ENCODE data around the gene LRRC37A. TPM values are rescaled to one million over a fixed set of nuclear protein-coding genes. Genes with fewer than 3 reads are reported as not detected.
A peak's percentile ranks its signal among the peaks of the same experiment; 100 is the strongest.
"Not testable (repeated sequence)": the region's sequence is repeated elsewhere in the genome, so short reads cannot be mapped to it uniquely, and the experiment has no call there.

Gene LRRC37A
- total RNA-seq, 1 donor from 2014 or later = 2.1 TPM

DNA sequence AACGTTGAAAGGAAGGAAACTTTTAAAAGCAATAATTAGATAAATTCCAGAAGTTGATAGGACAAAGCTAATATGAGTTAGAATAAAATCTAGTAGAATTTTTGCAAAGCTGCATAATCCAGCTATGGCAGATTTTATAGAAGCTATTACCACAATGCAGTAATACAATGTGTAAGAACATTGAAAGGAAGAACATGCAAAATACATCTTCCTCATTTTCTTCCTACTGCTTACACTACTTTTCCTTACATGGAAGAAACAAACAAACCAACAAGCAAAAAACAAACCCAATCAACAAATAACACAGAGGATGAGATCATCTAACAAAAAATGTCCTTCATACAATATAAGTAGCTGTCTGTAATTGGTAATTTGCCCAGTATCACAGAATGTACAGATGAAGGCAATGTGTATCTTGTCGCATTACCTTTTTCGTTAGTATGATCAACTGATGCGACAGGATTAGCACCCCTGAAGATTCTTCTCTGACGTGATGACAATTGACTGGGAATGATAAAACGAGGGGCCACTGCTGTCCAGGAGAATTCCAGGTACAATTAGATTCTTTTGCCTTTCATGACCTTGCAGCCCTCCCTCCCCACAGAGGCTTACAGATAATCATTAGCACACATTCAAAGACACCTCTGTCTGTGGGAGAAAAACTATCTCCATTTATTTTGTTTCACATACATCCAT lies 21.2 kb upstream of the LRRC37A start:
- Mint-ChIP-seq H3K27ac (no peak overlapping the region), H3K4me3 (ENCODE audit: low read depth) (no peak overlapping the region), H3K27me3 (ENCODE audit: low read depth) (peaks cover 54% of the 10 kb centered on the region), H3K4me1 (ENCODE audit: low read depth) (no peaks in the 10 kb centered on the region), H3K36me3 (ENCODE audit: low read depth) (no peaks in the 10 kb centered on the region), H3K9me3 (no peaks in the 10 kb centered on the region)
- intact Hi-C loops (cut with micrococcal nuclease) = no loop called here
- DNase-seq (ENCODE audit: low spot score) = no peak

DNA sequence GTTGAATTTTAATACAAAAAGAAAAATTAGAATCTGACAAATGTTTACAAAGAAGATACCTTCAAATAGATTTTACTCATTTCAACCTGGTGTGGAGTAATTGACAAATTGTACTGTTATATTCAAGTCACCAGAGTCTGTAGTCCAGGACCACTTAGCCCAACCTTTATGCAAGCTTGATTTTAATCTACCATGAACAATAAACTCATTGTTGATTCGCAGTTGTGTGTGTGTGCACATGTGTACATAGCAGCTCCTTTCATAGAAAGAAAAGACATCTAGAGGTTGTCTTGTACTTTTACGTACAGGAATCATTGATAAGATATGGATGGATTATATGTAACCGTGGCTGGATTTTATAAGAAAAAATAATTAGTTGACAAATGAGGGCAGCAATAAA lies 20.7 kb upstream of the LRRC37A start:
- DNase-seq (ENCODE audit: low spot score) = no peak
- peaks cover 50% of the 10 kb centered on the region for H3K27me3 Mint-ChIP-seq (ENCODE audit: low read depth)
- intact Hi-C loops (cut with micrococcal nuclease) = no loop called here
- H3K9me3 Mint-ChIP-seq = no peaks in the 10 kb centered on the region
- H3K4me1 Mint-ChIP-seq (ENCODE audit: low read depth) = no peaks in the 10 kb centered on the region
- H3K4me3 Mint-ChIP-seq (ENCODE audit: low read depth) = no peak overlapping the region
- no peak overlapping the region for H3K27ac Mint-ChIP-seq
- H3K36me3 Mint-ChIP-seq (ENCODE audit: low read depth) = no peaks in the 10 kb centered on the region

DNA sequence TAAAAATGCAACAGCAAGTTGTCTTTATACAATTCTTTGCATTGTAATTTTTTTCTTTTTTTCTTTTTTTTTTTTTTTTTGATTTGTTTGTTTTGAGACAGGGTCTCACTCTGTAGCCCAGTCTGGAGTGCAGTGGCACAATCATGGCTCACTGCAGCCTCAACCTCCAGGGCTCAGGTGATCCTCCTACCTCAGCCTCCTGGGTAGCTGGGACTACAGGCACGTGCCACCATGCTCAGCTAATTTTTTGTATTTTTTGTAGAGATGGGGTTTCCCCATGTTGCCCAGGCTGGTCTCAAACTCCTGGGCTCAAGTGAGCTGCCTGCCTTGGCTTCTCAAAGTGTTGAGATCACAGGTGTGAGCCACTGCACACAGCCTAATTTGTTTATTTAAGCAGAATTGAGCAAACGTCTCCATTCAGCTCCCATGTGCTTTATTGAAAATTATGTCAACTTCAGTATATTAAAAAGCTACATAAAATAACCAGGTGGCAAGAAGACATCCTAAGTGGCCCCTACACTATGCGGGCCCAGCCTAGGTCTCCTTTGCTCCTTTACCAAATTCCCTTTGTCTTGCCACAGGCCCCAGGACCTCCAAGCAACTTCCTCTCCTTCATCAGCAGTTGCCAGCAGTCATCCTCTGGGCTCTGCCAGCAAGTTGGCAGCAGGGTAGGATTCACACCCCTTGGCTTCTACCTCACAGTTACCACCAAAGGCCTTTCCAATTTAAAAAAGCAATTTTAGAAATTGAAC lies 18.0 kb upstream of the LRRC37A start:
- DNase-seq (ENCODE audit: low spot score); H3K27ac Mint-ChIP-seq; H3K36me3 Mint-ChIP-seq (ENCODE audit: low read depth); intact Hi-C loops (cut with micrococcal nuclease); H3K4me3 Mint-ChIP-seq (ENCODE audit: low read depth); H3K4me1 Mint-ChIP-seq (ENCODE audit: low read depth); H3K9me3 Mint-ChIP-seq: not testable (repeated sequence)
- peaks cover 32% of the 10 kb centered on the region for H3K27me3 Mint-ChIP-seq (ENCODE audit: low read depth)

DNA sequence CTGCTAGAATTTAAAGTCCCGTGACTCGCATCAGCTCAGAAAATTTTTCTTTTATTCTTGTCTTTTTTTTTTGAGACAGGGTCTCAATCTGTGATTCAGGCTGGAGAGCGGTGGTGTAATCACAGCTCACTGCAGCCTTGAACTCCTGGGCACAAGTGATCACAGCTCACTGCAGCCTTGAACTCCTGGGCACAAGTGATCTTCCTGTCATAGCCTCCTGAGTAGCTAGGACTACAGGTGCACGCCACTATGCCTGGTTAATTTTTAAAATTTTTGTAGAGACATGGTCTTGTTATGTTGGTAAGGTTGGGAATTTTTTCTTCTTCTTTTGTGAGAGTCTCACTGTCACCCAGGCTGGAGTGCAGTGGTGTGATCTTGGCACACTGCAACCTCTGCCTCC lies 13.6 kb upstream of the LRRC37A start:
- H3K9me3 Mint-ChIP-seq; H3K27me3 Mint-ChIP-seq (ENCODE audit: low read depth); intact Hi-C loops (cut with micrococcal nuclease); H3K36me3 Mint-ChIP-seq (ENCODE audit: low read depth); DNase-seq (ENCODE audit: low spot score); H3K4me3 Mint-ChIP-seq (ENCODE audit: low read depth); H3K27ac Mint-ChIP-seq: not testable (repeated sequence)
- H3K4me1 Mint-ChIP-seq (ENCODE audit: low read depth) = peaks cover 11% of the 10 kb centered on the region

DNA sequence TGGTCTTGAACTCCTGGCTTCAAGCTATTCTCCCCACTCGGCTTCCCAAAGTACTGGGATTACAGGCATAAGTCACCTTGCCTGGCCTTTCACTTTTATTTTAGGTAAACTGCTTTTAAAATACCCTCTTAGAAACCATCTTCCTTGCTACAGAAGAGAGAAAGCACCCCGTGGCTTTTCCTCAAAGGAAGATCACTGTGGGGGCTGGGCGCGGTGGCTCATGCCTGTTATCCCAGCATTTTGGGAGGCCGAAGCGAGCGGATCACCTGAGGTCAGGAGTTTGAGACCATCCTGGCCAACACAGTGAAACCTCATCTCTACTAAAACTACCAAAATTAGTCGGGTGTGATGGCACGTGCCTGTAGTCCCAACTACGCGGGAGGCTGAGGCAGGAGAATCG lies 12.3 kb upstream of the LRRC37A start:
- H3K9me3 Mint-ChIP-seq; H3K27me3 Mint-ChIP-seq (ENCODE audit: low read depth); H3K36me3 Mint-ChIP-seq (ENCODE audit: low read depth); H3K4me3 Mint-ChIP-seq (ENCODE audit: low read depth); DNase-seq (ENCODE audit: low spot score); H3K27ac Mint-ChIP-seq; intact Hi-C loops (cut with micrococcal nuclease): not testable (repeated sequence)
- H3K4me1 Mint-ChIP-seq (ENCODE audit: low read depth) = peaks cover 17% of the 10 kb centered on the region

DNA sequence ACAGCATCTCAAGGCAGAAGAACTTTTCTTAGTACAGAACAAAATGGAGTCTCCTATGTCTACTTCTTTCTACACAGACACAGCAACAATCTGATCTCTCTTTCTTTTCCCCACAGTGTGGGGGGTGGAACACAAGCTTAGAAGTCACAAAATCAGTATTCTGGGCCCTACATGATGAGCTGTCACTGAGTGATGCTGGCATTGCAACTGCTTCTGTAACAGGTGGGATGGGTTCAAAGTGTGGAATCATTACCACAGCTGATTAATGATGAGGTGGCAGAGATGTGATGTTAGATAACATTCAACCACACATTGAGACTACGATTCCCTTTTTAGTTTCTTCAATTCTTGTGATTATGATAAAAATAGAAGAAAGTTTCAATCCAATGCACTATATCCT lies 10.5 kb upstream of the LRRC37A start:
- H3K27me3 Mint-ChIP-seq (ENCODE audit: low read depth); H3K4me3 Mint-ChIP-seq (ENCODE audit: low read depth); H3K27ac Mint-ChIP-seq; H3K36me3 Mint-ChIP-seq (ENCODE audit: low read depth); intact Hi-C loops (cut with micrococcal nuclease); H3K9me3 Mint-ChIP-seq: not testable (repeated sequence)
- peak; percentile 9 for DNase-seq (ENCODE audit: low spot score)
- peaks cover 17% of the 10 kb centered on the region for H3K4me1 Mint-ChIP-seq (ENCODE audit: low read depth)

DNA sequence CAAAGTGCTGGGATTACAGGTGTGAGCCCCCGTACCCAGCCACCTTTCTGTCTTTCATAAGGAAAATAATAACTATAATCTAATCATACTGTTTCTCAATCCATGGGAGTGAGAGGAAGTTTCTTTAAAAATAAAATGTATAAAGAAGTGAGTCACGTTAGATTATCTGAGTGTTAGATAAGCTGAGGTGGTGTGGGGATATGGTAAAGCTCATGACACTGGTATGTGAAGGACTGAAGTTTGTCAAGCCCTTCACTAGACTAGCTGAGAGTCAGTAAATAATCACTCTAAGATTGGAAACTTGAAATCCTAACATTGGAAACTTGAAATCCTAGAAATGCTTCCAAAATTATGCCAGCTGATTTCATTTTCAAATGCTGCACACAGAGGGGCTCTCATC lies 9.4 kb upstream of the LRRC37A start:
- DNase-seq (ENCODE audit: low spot score); H3K9me3 Mint-ChIP-seq; intact Hi-C loops (cut with micrococcal nuclease); H3K27ac Mint-ChIP-seq; H3K36me3 Mint-ChIP-seq (ENCODE audit: low read depth); H3K4me3 Mint-ChIP-seq (ENCODE audit: low read depth); H3K27me3 Mint-ChIP-seq (ENCODE audit: low read depth): not testable (repeated sequence)
- H3K4me1 Mint-ChIP-seq (ENCODE audit: low read depth) = peaks cover 17% of the 10 kb centered on the region

DNA sequence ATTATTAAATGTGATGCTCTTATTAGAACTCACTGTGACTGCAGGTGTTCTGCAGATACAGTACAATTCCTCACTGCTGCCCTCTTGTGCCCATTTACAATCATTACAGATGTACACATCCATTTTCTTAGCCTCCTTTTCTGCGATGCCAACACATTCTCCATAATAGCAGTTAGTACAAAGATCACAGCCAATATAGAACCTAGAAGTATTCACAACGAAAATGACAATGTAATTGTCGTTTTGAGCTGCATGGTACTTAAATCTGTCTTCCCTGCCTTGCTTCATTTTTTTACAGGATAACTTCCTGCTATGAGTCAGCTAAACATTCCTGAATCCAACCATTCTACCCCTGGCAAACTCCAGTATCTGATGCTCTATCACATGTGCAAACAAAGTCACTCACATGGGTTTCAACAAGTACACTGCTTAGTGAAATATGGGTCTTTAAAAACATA lies 8.1 kb upstream of the LRRC37A start:
- H3K4me3 Mint-ChIP-seq (ENCODE audit: low read depth); H3K9me3 Mint-ChIP-seq; H3K27ac Mint-ChIP-seq; intact Hi-C loops (cut with micrococcal nuclease); H3K36me3 Mint-ChIP-seq (ENCODE audit: low read depth); H3K27me3 Mint-ChIP-seq (ENCODE audit: low read depth): not testable (repeated sequence)
- H3K4me1 Mint-ChIP-seq (ENCODE audit: low read depth) = peaks cover 28% of the 10 kb centered on the region
- peak; percentile 52 for DNase-seq (ENCODE audit: low spot score)

DNA sequence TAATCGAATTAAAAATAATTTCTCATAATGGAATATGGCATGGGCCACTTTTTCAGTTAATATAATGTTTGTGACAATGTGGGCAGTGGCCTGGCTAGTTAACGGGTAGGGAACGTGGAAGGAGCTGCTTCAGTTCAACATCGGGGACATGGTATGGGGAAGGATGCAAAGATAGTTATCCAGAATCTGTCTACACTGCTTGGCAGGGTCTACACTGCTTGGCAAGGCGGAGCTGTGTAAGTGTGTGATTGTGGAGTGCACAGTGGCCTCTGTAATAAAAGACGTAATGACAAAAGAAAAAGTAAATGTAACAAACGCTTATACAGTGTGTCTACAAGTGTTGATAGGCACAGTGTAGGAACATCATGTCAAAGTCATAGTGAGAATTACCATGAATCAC lies 7.3 kb upstream of the LRRC37A start:
- H3K36me3 Mint-ChIP-seq (ENCODE audit: low read depth); H3K27me3 Mint-ChIP-seq (ENCODE audit: low read depth); H3K9me3 Mint-ChIP-seq; intact Hi-C loops (cut with micrococcal nuclease); H3K27ac Mint-ChIP-seq; H3K4me3 Mint-ChIP-seq (ENCODE audit: low read depth): not testable (repeated sequence)
- DNase-seq (ENCODE audit: low spot score) = peak; percentile 6
- H3K4me1 Mint-ChIP-seq (ENCODE audit: low read depth) = peaks cover 28% of the 10 kb centered on the region

DNA sequence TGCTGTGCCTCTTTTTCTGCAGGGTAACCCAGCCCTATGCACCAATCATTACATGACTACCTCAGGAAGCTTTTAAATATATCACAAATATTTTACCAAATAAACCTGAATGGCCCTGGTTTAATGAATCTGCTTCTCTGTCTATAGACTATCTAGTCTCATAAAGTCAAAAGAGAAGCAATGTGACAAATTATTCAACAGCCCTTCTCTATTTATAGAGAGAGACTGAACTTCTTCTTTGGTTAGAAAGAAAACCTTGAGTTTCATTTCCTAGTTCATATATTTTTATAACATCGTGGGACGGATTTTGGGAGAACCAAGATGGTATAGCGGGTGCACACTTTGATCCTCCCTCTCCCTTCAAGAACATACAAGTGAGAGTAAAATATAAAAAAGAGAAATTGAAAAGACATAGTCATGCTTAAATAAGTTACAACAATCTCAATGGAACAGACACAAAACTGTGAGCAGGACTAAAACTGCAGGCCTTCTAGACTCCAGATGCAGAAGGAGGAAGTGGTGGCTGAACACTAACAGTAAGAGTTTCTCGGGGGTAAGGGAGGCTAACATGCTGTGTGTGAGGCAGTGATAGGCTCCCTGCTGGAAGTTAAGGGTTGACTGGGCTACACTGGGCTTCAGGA lies 3.9 kb upstream of the LRRC37A start:
- Mint-ChIP-seq H3K4me1 (ENCODE audit: low read depth) (peaks cover 17% of the 10 kb centered on the region), H3K27ac (peak overlapping the region; percentile 40)
- H3K4me3 Mint-ChIP-seq (ENCODE audit: low read depth); intact Hi-C loops (cut with micrococcal nuclease); H3K27me3 Mint-ChIP-seq (ENCODE audit: low read depth); H3K9me3 Mint-ChIP-seq; H3K36me3 Mint-ChIP-seq (ENCODE audit: low read depth): not testable (repeated sequence)
- peak; percentile 8 for DNase-seq (ENCODE audit: low spot score)

DNA sequence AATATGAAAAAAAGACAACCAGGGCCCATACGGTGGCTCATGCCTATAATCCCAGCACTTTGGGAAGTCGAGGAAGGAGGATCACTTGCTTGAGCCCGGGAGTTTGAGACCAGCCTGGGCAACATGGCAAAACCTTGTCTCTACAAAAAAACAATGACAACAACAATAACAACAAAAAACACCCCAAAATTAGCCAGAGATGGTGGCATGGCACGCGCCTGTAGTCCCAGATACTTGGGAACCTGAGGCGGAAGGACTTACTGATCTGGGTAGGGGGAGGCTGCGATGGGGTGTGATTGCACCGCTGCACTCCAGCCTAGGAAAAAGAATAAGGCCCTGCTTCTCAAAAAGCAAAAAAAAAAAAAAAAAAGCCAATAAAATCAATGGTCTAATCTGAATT lies 3.3 kb upstream of the LRRC37A start:
- not testable (repeated sequence) for H3K36me3 Mint-ChIP-seq (ENCODE audit: low read depth); H3K4me3 Mint-ChIP-seq (ENCODE audit: low read depth)
- H3K27ac Mint-ChIP-seq = peak overlapping the region; percentile 40

DNA sequence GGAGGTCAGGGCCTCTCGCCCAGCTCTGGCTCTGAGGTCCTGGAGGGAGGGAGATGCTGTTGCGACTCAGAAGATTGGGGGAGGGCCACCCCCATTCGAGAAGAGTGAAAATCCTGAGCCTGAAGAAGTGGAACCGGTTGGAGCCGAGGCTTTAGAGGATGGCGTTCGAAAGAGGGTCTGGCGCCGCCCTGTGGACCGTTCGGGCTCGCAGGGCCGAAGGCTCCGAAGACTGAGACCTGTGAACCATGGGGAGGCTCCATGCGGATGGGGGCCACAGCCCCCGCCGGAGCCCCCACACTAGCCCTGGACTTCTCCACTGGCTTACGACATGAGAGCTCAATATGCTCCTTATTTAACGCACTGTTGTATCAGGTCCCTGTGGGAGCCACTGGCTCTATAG lies 46.3 kb downstream of the LRRC37A start:
- DNase-seq (ENCODE audit: low spot score); H3K4me1 Mint-ChIP-seq (ENCODE audit: low read depth); H3K27me3 Mint-ChIP-seq (ENCODE audit: low read depth); H3K36me3 Mint-ChIP-seq (ENCODE audit: low read depth); H3K27ac Mint-ChIP-seq; H3K4me3 Mint-ChIP-seq (ENCODE audit: low read depth); H3K9me3 Mint-ChIP-seq; intact Hi-C loops (cut with micrococcal nuclease): not testable (repeated sequence)

More for the DNA sequence above, 3.3 kb upstream of the LRRC37A start:
- H3K4me1 Mint-ChIP-seq (ENCODE audit: low read depth) = peaks cover 17% of the 10 kb centered on the region
- H3K9me3 Mint-ChIP-seq; intact Hi-C loops (cut with micrococcal nuclease); H3K27me3 Mint-ChIP-seq (ENCODE audit: low read depth): not testable (repeated sequence)
- DNase-seq (ENCODE audit: low spot score) = peak; percentile 6

DNA sequence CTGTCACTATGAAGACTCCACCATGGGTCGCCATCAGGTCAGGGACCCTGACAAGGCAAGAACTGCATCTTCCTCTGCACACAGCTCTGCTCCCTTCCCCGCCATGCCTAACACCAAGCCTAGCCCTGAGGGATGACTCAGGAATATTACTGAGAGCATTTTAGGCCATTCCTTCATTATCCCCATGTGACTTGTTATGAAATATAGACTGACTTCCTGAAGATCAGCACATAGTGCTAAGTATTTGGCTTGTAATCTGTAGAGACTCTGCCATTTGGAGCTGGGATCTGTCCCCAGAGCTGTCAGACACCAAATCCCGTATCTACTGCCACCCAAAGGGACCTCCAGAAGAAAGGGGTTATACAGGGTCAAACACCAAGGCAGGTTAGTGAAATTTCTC lies 47.2 kb downstream of the LRRC37A start:
- H3K9me3 Mint-ChIP-seq; H3K4me1 Mint-ChIP-seq (ENCODE audit: low read depth); H3K27me3 Mint-ChIP-seq (ENCODE audit: low read depth); H3K27ac Mint-ChIP-seq; H3K4me3 Mint-ChIP-seq (ENCODE audit: low read depth); H3K36me3 Mint-ChIP-seq (ENCODE audit: low read depth); DNase-seq (ENCODE audit: low spot score); intact Hi-C loops (cut with micrococcal nuclease): not testable (repeated sequence)
